Omental fat pad (tissue), 4 donors: ENCODE measurements around the gene LYPD6B. TPM values are rescaled to one million over a fixed set of nuclear protein-coding genes. Genes with fewer than 3 reads are reported as not detected.

Experiments
- ATAC-seq: fragments of 150-250 bp; one replicate; pipeline ENCODE4 v1.9.1; 2016; ENCODE audit warnings: mild to moderate bottlenecking, moderate library complexity; ENCODE audit not compliant: low FRiP score
- DNase-seq: peaks from one replicate; pipeline ENCODE4 v3.0.0-alpha.2; 2019; ENCODE audit warnings: low spot score
- CTCF ChIP-seq, 3 donors: fragments of 450-650 bp; IDR thresholded peaks; one replicate each; pipeline ENCODE4 v1.5.1; 2016 to 2017; ENCODE audit warnings: antibody characterized with exemption in 3 of 3, mild to moderate bottlenecking in 3 of 3, moderate library complexity in 2 of 3
- total RNA-seq, 4 donors: library from RNA; depleted of rRNA; stranded (reverse); fragments of >200 nt; gene quantifications; one replicate each; pipeline ENCODE4 v1.1.0, GENCODE V29; 2016

The LYPD6B gene
- total RNA-seq, 4 donors from 2014 or later, result 0.50 to 0.65 TPM; not detected in 2

- no peak for DNase-seq
- no peak for TF ChIP-seq CTCF (IDR thresholded peaks at IDR 0.05)
- no peak for ATAC-seq
These were observed 41.6 kb downstream of the LYPD6B start for GRCh38 chr2:149080099-149080498.

- no peak for TF ChIP-seq CTCF (IDR thresholded peaks at IDR 0.05)
- DNase-seq (no peak), ATAC-seq (no peak)
These were observed 42.5 kb downstream of the LYPD6B start for GRCh38 chr2:149080971-149081370.

GRCh38 chr2:149082079-149082478, 43.6 kb downstream of the LYPD6B start:
- no peak for TF ChIP-seq CTCF (IDR thresholded peaks at IDR 0.05)
- no peak for ATAC-seq
- DNase-seq, result no peak

GRCh38 chr2:149082735-149083134, 44.2 kb downstream of the LYPD6B start:
- no peak for TF ChIP-seq CTCF (IDR thresholded peaks at IDR 0.05)
- no peak for DNase-seq

GRCh38 chr2:149084924-149085795, 46.7 kb downstream of the LYPD6B start:
- ATAC-seq (peak; percentile 62), DNase-seq (no peak)
- no peak for TF ChIP-seq CTCF (IDR thresholded peaks at IDR 0.05)

More at GRCh38 chr2:149082735-149083134, 44.2 kb downstream of the LYPD6B start:
- no peak for ATAC-seq

- ATAC-seq (no peak), DNase-seq (no peak)
- no peak for TF ChIP-seq CTCF (IDR thresholded peaks at IDR 0.05)
These were observed 49.3 kb downstream of the LYPD6B start for GRCh38 chr2:149087751-149088150.

GRCh38 chr2:149089068-149089467, 50.6 kb downstream of the LYPD6B start:
- no peak for TF ChIP-seq CTCF (IDR thresholded peaks at IDR 0.05)
- DNase-seq (no peak), ATAC-seq (no peak)
